Left ventricle myocardium superior (tissue), 1 donor: ENCODE results near the gene DEGS2. TPM values are rescaled to one million over a fixed set of nuclear protein-coding genes. Genes with fewer than 3 reads are reported as not detected.

Source experiments
- ATAC-seq: fragments of 200-7000 bp; cut with Tn5 transposase; one replicate; pipeline ENCODE4 v1.9.1; 2020; ENCODE audit warnings: mild to moderate bottlenecking, moderate library complexity
- DNase-seq: peaks from one replicate; pipeline ENCODE4 v3.0.0-alpha.2; 2020
- intact Hi-C: fragments of 100-400 bp; cut with micrococcal nuclease; formaldehyde crosslinking; loops from one replicate; pipeline ENCODE4 v1.11.0; 2022
- total RNA-seq: library from RNA; stranded (reverse); fragmentation: NEBNext Ultra II Directional; extraction: Animal tissue kit (Norgen Biotek cat#: 25700); gene quantifications from one replicate; pipeline ENCODE4 v1.2.1, GENCODE V29; 2021
- donor health status: DM: no; HTN: yes; CAD: no; lungs with severe emphysema.

DEGS2 gene
- total RNA-seq, 1 donor from 2014 or later, result not detected

GRCh38 chr14:100150932-100151587 is 8.4 kb downstream of the DEGS2 start:
- ATAC-seq (no peak), DNase-seq (no peak)
- intact Hi-C loops, result no loop called here

- ATAC-seq, result no peak
- intact Hi-C loops, result no loop called here
- DNase-seq, result no peak
Observed at GRCh38 chr14:100149851-100150611, 9.4 kb downstream of the DEGS2 start.

GRCh38 chr14:100148837-100149731 is 10.4 kb downstream of the DEGS2 start:
- DNase-seq (no peak), ATAC-seq (no peak)
- intact Hi-C loops, result no loop called here

- intact Hi-C loops, result no loop called here
- ATAC-seq (no peak), DNase-seq (no peak)
Observed at GRCh38 chr14:100147691-100148464, 11.6 kb downstream of the DEGS2 start.

GRCh38 chr14:100147181-100147631 is 12.2 kb downstream of the DEGS2 start:
- ATAC-seq (no peak), DNase-seq (no peak)
- intact Hi-C loops, result no loop called here

GRCh38 chr14:100146531-100147091 is 12.8 kb downstream of the DEGS2 start:
- intact Hi-C loops, result no loop called here
- no peak for DNase-seq

GRCh38 chr14:100145682-100146464 is 13.6 kb downstream of the DEGS2 start:
- ATAC-seq (no peak), DNase-seq (no peak)
- intact Hi-C loops, result no loop called here

More at GRCh38 chr14:100146531-100147091, 12.8 kb downstream of the DEGS2 start:
- no peak for ATAC-seq

GRCh38 chr14:100144996-100145646 is 14.3 kb downstream of the DEGS2 start:
- ATAC-seq, result peak; percentile 22
- peak; percentile 49 for DNase-seq
- intact Hi-C loops, result no loop called here

GRCh38 chr14:100144645-100144995 is 14.8 kb downstream of the DEGS2 start:
- no peak for ATAC-seq
- intact Hi-C loops, result no loop called here

GRCh38 chr14:100143934-100144333 is 15.5 kb downstream of the DEGS2 start:
- ATAC-seq (no peak), DNase-seq (no peak)
- intact Hi-C loops, result no loop called here

More at GRCh38 chr14:100144645-100144995, 14.8 kb downstream of the DEGS2 start:
- DNase-seq, result no peak

- no peak for DNase-seq
- no peak for ATAC-seq
- intact Hi-C loops, result no loop called here
Observed at GRCh38 chr14:100143523-100143922, 15.9 kb downstream of the DEGS2 start.

- intact Hi-C loops, result no loop called here
- DNase-seq (peak; percentile 61), ATAC-seq (peak; percentile 72)
Observed at GRCh38 chr14:100142073-100143040, 17.1 kb downstream of the DEGS2 start.

- intact Hi-C loops, result no loop called here
- ATAC-seq (no peak), DNase-seq (no peak)
Observed at GRCh38 chr14:100141098-100141497, 18.3 kb downstream of the DEGS2 start.

GRCh38 chr14:100140452-100141078 is 18.9 kb downstream of the DEGS2 start:
- ATAC-seq (no peak), DNase-seq (no peak)
- intact Hi-C loops, result no loop called here

GRCh38 chr14:100138955-100139354 is 20.5 kb downstream of the DEGS2 start:
- no peak for DNase-seq
- no peak for ATAC-seq
- intact Hi-C loops, result no loop called here
